HCT116 (cell line): ENCODE data around the gene ARHGEF1.

Source experiments
- CBX3 ChIP-seq: IDR thresholded peaks from 2 replicates; pipeline ENCODE4 v1.6.1; 2012; ENCODE audit warnings: low read depth
- JUND ChIP-seq: IDR thresholded peaks from 2 replicates; pipeline ENCODE4 v1.6.1; 2012
- POLR2A ChIP-seq: IDR thresholded peaks from 2 replicates; pipeline ENCODE4 v1.7.0; 2011; ENCODE audit warnings: borderline replicate concordance; ENCODE audit not compliant: insufficient read depth, insufficient read length; ENCODE audit errors: extremely low read depth
- RAD21 ChIP-seq: IDR thresholded peaks from 2 replicates; pipeline ENCODE4 v1.6.1; 2012; ENCODE audit warnings: low read depth, mild to moderate bottlenecking
- TF ChIP-seq, protein P1 (sequence below), 3 experiments: fragments of 200-600 bp in 1 of 3; sonication (generic) in 1 of 3; IDR thresholded peaks in 2 of 3; conservative IDR thresholded peaks in 1 of 3; 2 replicates each; pipeline ENCODE4 v1.5.1; 2012 to 2017; ENCODE audit warnings: low read depth in 2 of 3, low read length in 2 of 3, antibody characterized with exemption in 1 of 3, borderline replicate concordance in 1 of 3, control low read depth in 1 of 3, mild to moderate bottlenecking in 1 of 3, mixed read lengths in 1 of 3, mixed run types in 1 of 3, moderate library complexity in 1 of 3; ENCODE audit not compliant: insufficient read depth in 1 of 3
- TF ChIP-seq, protein P2 (sequence below): IDR thresholded peaks from 2 replicates; pipeline ENCODE4 v1.6.1; 2012

DNA sequence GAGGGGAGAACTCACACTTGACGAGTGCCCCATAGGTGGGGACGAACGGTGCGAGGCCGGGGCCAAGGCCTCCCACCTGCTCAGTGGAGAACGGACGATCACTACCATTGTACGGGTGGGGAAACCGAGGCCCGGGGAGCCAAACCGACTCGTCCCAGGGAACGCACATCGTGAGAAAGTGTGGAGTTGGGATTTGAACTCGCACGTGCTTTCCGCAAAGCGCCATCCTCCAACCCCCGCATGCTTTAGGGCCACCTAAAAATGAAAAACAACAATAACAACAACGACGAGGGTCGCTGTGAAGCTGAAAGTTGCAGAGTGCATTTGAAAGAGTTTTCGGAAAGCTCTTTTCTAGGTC is 458 bp downstream of the ARHGEF1 start:
- no peak for TF ChIP-seq POLR2A
- no peak for TF ChIP-seq JUND
- TF ChIP-seq, protein P1, sequence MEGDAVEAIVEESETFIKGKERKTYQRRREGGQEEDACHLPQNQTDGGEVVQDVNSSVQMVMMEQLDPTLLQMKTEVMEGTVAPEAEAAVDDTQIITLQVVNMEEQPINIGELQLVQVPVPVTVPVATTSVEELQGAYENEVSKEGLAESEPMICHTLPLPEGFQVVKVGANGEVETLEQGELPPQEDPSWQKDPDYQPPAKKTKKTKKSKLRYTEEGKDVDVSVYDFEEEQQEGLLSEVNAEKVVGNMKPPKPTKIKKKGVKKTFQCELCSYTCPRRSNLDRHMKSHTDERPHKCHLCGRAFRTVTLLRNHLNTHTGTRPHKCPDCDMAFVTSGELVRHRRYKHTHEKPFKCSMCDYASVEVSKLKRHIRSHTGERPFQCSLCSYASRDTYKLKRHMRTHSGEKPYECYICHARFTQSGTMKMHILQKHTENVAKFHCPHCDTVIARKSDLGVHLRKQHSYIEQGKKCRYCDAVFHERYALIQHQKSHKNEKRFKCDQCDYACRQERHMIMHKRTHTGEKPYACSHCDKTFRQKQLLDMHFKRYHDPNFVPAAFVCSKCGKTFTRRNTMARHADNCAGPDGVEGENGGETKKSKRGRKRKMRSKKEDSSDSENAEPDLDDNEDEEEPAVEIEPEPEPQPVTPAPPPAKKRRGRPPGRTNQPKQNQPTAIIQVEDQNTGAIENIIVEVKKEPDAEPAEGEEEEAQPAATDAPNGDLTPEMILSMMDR (IDR thresholded peaks at IDR 0.05 in 2 of 3, conservative IDR thresholded peaks at IDR 0.05 in 1 of 3; ENCODE audit: borderline replicate concordance in 1 of 3, insufficient read depth in 1 of 3, low read depth in 2 of 3, low read length in 2 of 3): no peak
- TF ChIP-seq CBX3: no peak
- no peak for TF ChIP-seq RAD21
- TF ChIP-seq, protein P2, sequence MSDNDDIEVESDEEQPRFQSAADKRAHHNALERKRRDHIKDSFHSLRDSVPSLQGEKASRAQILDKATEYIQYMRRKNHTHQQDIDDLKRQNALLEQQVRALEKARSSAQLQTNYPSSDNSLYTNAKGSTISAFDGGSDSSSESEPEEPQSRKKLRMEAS: peak; percentile 57; the same call in 1 of the 2 replicates
